ENCODE results near the gene TIGIT. TPM values are rescaled to one million over a fixed set of nuclear protein-coding genes. Genes with fewer than 3 reads are reported as not detected.

The TIGIT gene
- total and polyA plus RNA-seq, 2 donors (not counting 1 experiment from before 2014, with no cell fraction given) = 2.5 to 4.6 TPM

DNA sequence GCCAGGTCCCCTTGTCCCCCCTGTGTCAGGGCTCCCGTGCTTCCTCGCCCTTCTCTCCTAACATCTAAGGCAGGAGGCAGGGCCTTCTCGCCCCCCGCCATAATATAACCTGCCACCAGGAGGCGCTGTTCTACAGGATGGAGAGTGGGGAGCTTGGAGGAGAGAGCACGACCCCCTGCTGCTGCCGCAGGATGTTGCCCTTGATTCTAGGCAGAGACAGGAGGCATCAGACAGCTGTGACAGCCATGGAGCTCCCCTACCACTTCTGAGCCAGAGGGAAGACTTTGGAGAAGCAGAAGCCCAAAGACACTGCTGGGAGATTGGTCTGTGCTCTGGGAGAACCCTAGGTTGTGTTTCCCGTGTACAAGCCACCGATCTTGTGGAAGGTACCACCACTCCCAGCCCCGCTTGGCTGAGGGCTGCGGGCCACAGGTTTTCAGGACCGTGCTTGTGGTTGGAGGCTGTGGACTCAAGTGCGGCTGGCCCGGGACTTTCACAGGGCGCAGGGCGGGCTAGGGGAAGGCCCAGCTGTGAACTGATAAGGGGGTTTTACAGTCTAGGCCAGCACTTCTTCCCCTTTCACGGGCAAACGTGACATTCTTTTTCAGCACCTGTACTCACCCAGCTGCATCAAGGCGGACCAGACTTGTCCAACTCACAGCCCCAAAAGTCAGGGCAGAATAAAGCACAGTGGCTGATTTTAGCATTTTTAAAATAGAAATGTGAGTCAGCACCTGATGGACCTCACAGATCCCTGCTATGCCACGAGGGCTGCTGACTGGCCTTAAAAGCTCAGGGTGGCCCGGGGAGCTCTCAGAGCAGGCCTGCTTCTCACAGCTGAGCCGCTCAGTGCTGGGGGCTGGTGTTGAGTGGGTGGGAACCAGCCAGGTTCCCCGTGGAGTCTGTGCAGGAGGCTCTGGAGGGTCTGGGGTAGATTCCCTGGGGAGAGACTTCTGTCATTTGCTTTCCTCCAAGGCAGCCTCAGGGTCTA, 2.6 kb upstream of the TIGIT start:
- no peaks in the 10 kb centered on the region for H3K9me3 Mint-ChIP-seq (ENCODE audit: insufficient read depth)
- peak overlapping the region; percentile 50 for H2AFZ ChIP-seq (ENCODE audit: insufficient read depth, low read depth, low read length, poor library complexity, severe bottlenecking)

More for the DNA sequence above, 2.6 kb upstream of the TIGIT start:
- H3K36me3 ChIP-seq (replicated peaks in 1 of 2; ENCODE audit: control extremely low read depth in 1 of 2, control insufficient read depth in 1 of 2, extremely low read depth in 1 of 2, insufficient read depth in 2 of 2, low read length in 1 of 2) = no peaks in the 10 kb centered on the region
- peak overlapping the region in 2 of 5 experiments; percentile 33 to 40 for H3K4me3 ChIP-seq (ENCODE audit: control extremely low read depth in 1 of 5, extremely low read depth in 1 of 5, insufficient read depth in 1 of 5, low read depth in 2 of 5, low read length in 4 of 5)
- peak overlapping the region; percentile 75 for H3K4me2 ChIP-seq (replicated peaks; ENCODE audit: low read depth, low read length, poor library complexity, severe bottlenecking)
- ChIA-PET CTCF (interaction anchor here (0.5 to 3.6 kb wide), 53 partner anchors 9 to 800 kb away, joined by 3 to 57 read pairs (median 4); no protein-coding TSS in a partner anchor), POLR2A (interaction anchor here (0.6 to 1.9 kb wide), 5 partner anchors 16 to 127 kb away, joined by 3 to 40 read pairs (median 5); no protein-coding TSS in a partner anchor)
- intact Hi-C loops (cut with micrococcal nuclease) = loop anchor here (1.0 to 10.0 kb wide), 7 partner anchors 45 to 856 kb away; partner anchors contain the start of gene ZBTB20
- Mint-ChIP-seq H3K4me3 (peak overlapping the region; percentile 83), H3K27ac (peak overlapping the region; percentile 97), H3K27me3 (no peaks in the 10 kb centered on the region), H3K4me1 (peaks cover 30% of the 10 kb centered on the region)
- no peaks in the 10 kb centered on the region for H3K79me2 ChIP-seq (ENCODE audit: control insufficient read depth, insufficient read depth, low read length)
- no peak for TF ChIP-seq EZH2 (IDR thresholded peaks at IDR 0.05; ENCODE audit: borderline replicate concordance, insufficient read depth, low read depth, low read length, poor library complexity, severe bottlenecking)
- peak; percentile 92 for TF ChIP-seq CTCF (IDR thresholded peaks at IDR 0.05)
- peaks cover 13 to 18% of the 10 kb centered on the region in 2 donors for H3K4me1 ChIP-seq (ENCODE audit: control insufficient read depth in 2 of 2, insufficient read depth in 2 of 2, low read length in 2 of 2)
- peak overlapping the region; percentile 49 for H3K9ac ChIP-seq (ENCODE audit: low read length)
- H4K20me1 ChIP-seq (ENCODE audit: control insufficient read depth, insufficient read depth, low read length, poor library complexity, severe bottlenecking) = no peaks in the 10 kb centered on the region
- H3K9me3 ChIP-seq (ENCODE audit: control extremely low read depth in 1 of 3, control insufficient read depth in 2 of 3, insufficient read depth in 1 of 3, low read length in 2 of 3) = no peaks in the 10 kb centered on the region
- DNase-seq = peak; percentile 94
- WGBS (ENCODE audit: insufficient coverage) = 20% methylated on average over 18 of the region's 23 CpGs
- H3K27me3 ChIP-seq (replicated peaks in 1 of 4; ENCODE audit: control extremely low read depth in 1 of 4, control insufficient read depth in 3 of 4, insufficient read depth in 4 of 4, low read length in 3 of 4) = no peaks in the 10 kb centered on the region
- peak overlapping the region; percentile 93 for H3K27ac ChIP-seq (ENCODE audit: low read length in 2 of 2)
- peak; percentile 86 for ATAC-seq (ENCODE audit: low read depth)
